ENCODE results near the gene TMEM170B.

TMEM170B gene

DNA sequence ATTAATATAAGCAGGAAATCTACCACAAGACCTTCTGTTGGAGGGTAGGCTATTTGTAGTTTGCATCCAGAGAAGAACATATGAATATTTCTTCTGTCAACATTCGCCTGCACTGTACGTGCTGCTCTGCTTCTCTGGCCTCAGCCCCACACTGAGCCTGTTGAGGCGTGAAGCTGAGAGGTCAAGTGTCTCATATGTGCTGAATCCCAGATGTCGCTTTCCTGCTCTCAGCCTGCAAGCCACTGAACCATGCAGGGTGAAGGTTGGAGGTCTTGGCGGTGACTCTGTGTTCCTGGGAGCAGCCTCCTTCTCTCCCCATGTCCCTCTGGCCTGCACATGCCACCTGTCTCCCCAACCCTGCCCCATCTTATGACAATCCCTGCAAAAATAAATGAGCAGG lies 83.6 kb downstream of the TMEM170B start:
- no peak for DNase-seq

DNA sequence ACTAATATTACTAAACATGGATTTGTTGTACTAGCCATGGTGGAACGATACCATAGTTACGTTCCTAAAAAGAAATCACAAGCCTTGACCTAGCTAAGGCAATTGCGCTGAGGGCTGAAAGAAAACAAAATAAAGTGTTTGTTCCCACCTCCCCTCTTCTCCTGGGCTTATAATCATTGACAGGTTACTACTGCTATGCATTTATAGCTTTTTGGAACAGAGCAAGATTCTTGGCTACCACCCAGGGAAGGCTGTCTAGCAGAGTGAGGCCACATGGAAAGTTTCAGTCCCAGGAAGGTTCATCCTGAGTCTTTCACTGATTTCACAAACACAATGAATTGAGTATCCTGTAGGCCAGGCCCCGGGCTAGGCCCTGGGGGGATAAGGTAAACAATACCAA lies 84.6 kb downstream of the TMEM170B start:
- DNase-seq: no peak

- no peak for DNase-seq
These were observed 85.7 kb downstream of the TMEM170B start for GRCh38 chr6:11623272-11623671.

DNA sequence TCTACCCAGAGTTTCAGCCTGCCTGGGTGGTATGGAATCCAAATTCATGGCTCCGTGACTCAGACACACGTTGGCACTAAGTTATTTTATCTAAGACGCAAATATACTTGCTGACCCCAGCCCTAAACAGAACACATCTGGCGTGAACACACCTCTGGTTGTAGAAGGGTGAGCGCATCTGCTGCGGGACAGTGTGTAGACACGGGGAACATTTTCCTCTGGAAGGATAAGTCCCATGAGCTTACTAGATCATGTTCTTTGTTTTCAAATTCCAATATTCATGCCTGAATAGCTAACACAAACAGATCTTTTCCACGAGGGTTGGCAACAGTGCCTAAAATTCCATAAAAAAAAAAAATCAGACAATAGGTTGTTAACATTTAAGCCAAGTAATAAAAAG lies 87.8 kb downstream of the TMEM170B start:
- DNase-seq: no peak

GRCh38 chr6:11626356-11626755 lies 88.8 kb downstream of the TMEM170B start:
- DNase-seq: no peak

DNA sequence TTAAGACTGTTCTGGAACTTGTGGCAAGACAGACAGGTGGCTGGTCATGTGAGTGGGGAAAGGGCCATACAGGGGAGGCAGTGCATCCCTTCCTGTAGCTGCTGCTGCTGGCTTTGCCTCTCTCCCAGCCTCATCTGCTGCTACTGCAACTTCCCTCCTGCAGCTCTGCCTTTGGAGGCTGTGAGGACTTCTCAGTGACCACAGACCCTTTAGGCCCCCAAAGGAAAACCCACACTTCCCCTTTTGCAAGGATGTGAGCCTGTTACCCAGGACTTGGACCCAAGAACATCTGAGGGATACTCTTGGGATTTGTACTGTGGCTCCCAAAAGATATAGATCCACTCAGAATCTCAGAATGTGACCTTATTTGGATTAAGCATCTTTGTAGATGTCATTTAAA lies 91.0 kb downstream of the TMEM170B start:
- DNase-seq: no peak

DNA sequence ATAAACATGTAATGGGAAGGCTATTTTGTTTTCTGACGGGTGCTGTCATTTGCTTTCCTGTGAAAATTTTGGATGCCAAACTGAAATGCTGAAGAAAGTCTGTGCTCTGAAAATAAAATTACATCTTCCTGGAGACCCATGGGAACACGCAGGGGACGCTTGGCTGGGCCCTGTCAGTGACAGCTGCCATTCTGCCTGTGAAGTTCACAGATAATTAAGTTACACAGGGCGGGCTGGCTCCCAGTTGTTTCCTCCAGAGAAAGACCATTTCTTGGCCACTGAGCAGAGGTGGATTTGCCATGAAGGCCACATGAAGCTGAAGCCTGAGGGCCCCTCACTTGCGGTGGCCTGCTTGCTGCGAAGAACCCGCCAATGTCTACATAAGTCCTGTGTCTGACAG lies 93.5 kb downstream of the TMEM170B start:
- no peak for DNase-seq

GRCh38 chr6:11631539-11631938 lies 94.0 kb downstream of the TMEM170B start:
- DNase-seq: no peak

DNA sequence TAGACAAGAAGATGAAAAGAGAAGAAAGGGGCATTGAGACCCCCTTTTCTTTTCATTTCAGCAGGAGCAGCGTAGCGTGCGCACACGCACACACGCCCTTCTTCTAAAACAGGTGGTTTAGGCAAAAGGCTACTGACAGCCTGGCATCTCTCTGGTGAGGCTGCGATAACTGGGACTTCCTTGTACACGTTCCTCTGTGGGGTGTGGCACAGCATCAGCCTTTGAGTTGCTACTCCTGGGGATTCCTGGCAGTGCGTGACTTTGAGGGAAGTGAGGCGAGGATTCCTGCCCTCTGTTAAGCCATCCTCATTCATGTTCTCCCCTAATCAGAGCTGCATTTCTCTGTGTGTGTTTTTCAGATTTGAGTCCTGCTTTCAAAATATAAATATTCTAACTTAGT lies 94.7 kb downstream of the TMEM170B start:
- DNase-seq: no peak

DNA sequence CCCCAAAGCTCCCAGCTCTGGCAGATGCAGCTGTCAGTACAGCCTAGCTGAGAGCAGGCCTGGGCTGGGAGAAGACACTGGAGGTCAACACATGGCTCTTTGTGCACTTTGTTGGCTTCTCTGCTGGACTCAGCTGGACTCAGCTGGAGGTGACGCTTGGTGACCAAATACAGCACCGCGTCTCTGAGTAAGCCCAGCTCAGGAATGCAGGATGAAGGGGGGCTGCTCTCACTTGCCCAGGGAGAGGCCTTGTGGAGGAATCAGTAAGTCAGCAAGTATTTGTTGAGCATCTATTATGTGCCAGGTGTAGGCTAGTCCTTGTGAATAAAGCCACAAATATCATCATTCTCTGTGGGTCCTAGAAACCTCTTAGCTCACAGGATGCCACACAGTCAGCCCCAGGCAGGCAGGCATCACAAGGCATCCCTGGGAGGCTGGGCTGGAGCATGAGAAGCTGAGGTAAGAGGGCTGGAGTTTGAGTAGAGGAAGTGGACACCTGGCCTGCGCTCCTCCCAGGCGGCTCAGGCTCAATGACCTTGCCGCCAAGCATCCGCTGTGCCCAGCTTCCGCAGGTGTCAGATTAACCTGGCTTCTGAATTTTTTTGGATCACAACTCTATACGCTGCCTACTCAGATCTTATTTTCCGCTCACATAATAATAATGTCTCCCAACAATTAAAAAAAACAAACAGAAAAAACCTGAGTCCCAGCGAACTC lies 95.4 kb downstream of the TMEM170B start:
- peak; percentile 63 for DNase-seq
